Nephron progenitor cell (in vitro differentiated cells): ENCODE results near the gene TMEM267.

ENCODE experiments used
- DNase-seq: peaks from one replicate; pipeline ENCODE4 v3.0.0; 2021
- H3K27ac Mint-ChIP-seq: 2 replicates; pipeline ENCODE4 v1.8.0; 2021; ENCODE audit warnings: mild to moderate bottlenecking, moderate library complexity, mixed read lengths
- H3K27me3 Mint-ChIP-seq: 2 replicates; pipeline ENCODE4 v1.8.0; 2021; ENCODE audit warnings: mild to moderate bottlenecking, low read depth, mixed read lengths; ENCODE audit not compliant: poor library complexity
- H3K36me3 Mint-ChIP-seq: 2 replicates; pipeline ENCODE4 v1.8.0; 2021; ENCODE audit warnings: low read depth, mixed read lengths
- H3K4me1 Mint-ChIP-seq: 2 replicates; pipeline ENCODE4 v1.8.0; 2021; ENCODE audit warnings: mixed read lengths
- H3K4me3 Mint-ChIP-seq: 2 replicates; pipeline ENCODE4 v1.8.0; 2021; ENCODE audit warnings: mild to moderate bottlenecking, moderate library complexity, mixed read lengths
- H3K9me3 Mint-ChIP-seq: 2 replicates; pipeline ENCODE4 v1.8.0; 2021; ENCODE audit warnings: mild to moderate bottlenecking, moderate library complexity, mixed read lengths
- TF ChIP-seq, protein P1 (sequence below): fragments of 200-600 bp; sonication (generic); IDR thresholded peaks from 2 replicates; pipeline ENCODE4 v1.5.0; 2021; ENCODE audit warnings: antibody characterized with exemption

TMEM267 gene

DNA sequence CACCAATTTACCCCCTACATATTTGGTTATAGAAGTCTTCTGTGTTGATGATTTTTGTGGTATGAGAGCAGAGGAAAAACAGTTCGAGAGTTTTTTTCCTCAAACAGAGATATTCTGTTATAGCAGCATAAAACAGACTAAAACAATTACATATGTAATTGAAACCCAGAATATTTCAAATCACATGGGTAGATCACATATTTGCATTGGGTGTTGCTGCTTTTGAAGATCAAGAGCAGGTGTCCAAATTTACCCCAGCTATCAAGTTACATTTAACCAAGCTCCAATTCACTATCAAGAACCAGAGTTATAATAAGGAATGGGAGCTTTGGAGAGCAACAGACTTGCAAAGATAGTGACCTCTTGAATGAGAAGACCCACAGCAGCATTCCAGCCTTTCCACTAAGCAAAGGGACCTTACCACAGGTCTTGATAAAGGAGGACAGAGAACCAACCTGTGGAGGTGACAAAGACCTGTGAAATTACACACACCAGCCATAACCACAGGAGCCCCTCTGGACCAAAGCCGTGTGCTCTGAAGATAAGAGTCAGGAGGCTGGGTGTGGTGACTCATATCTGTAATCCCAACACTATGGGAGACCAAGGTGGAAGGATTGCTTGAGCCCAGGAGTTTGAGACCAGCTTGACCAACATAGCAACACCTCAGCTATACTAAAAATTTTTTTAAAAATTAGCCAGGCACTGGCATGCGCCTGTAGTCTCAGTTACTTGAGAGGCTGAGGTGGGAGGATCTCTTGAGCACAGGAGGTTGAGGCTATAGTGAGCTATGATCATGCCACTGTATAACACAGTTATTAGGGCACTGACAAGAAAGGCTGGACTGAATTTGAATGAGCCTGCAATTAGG, 67.5 kb downstream of the TMEM267 start:
- no peaks in the 10 kb centered on the region for H3K36me3 Mint-ChIP-seq
- H3K27ac Mint-ChIP-seq, result no peak overlapping the region
- H3K4me1 Mint-ChIP-seq, result peaks cover 26% of the 10 kb centered on the region
- TF ChIP-seq, protein P1, sequence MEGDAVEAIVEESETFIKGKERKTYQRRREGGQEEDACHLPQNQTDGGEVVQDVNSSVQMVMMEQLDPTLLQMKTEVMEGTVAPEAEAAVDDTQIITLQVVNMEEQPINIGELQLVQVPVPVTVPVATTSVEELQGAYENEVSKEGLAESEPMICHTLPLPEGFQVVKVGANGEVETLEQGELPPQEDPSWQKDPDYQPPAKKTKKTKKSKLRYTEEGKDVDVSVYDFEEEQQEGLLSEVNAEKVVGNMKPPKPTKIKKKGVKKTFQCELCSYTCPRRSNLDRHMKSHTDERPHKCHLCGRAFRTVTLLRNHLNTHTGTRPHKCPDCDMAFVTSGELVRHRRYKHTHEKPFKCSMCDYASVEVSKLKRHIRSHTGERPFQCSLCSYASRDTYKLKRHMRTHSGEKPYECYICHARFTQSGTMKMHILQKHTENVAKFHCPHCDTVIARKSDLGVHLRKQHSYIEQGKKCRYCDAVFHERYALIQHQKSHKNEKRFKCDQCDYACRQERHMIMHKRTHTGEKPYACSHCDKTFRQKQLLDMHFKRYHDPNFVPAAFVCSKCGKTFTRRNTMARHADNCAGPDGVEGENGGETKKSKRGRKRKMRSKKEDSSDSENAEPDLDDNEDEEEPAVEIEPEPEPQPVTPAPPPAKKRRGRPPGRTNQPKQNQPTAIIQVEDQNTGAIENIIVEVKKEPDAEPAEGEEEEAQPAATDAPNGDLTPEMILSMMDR, result no peak
- no peaks in the 10 kb centered on the region for H3K9me3 Mint-ChIP-seq
- DNase-seq, result no peak
- no peak overlapping the region for H3K4me3 Mint-ChIP-seq
- no peaks in the 10 kb centered on the region for H3K27me3 Mint-ChIP-seq

DNA sequence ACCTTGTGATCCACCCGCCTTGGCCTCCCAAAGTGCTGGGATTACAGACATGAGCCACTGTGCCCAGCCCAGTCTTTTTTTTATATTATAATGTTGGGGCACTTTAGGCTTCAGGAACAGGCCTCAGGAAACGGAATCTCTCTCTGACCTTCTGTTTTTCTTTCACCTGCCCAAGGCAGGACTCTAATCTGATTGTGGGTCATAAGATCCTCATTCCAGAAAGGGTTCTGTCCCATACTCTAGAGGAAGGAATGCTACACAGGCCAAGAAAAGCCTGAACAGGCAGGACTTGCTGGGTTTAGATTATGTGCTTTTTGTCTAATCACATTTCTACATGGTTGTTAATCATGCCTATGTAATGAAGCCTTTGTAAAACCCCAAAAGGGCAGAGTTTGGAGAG, 69.7 kb downstream of the TMEM267 start:
- no peaks in the 10 kb centered on the region for H3K9me3 Mint-ChIP-seq
- H3K27ac Mint-ChIP-seq, result no peak overlapping the region
- no peak for DNase-seq
- TF ChIP-seq, protein P1, result no peak
- no peaks in the 10 kb centered on the region for H3K27me3 Mint-ChIP-seq
- no peaks in the 10 kb centered on the region for H3K36me3 Mint-ChIP-seq
- no peak overlapping the region for H3K4me3 Mint-ChIP-seq
- H3K4me1 Mint-ChIP-seq, result peaks cover 16% of the 10 kb centered on the region

DNA sequence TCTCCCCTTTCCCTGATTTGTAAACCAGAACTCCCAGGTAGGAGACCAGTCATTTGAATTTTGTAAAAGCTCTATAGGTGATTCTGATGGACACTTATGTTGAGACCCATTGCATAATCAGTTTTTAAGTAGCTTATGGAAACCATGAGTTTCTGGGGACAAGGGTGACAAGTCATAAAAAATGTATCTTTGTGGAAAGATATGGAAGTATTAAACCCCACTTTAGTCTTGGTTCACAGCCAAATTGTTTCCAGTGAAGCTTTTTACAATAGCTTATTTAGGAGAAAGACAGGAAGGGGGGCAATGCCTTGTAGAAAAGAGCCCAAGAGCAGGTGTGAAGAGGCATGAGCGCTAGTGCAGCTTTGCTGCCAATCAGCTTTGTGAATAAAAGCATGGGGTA, 71.0 kb downstream of the TMEM267 start:
- Mint-ChIP-seq H3K27me3 (no peaks in the 10 kb centered on the region), H3K27ac (no peak overlapping the region), H3K4me1 (peaks cover 9% of the 10 kb centered on the region), H3K9me3 (no peaks in the 10 kb centered on the region), H3K36me3 (no peaks in the 10 kb centered on the region), H3K4me3 (no peak overlapping the region)
- no peak for DNase-seq
- TF ChIP-seq, protein P1, result no peak

DNA sequence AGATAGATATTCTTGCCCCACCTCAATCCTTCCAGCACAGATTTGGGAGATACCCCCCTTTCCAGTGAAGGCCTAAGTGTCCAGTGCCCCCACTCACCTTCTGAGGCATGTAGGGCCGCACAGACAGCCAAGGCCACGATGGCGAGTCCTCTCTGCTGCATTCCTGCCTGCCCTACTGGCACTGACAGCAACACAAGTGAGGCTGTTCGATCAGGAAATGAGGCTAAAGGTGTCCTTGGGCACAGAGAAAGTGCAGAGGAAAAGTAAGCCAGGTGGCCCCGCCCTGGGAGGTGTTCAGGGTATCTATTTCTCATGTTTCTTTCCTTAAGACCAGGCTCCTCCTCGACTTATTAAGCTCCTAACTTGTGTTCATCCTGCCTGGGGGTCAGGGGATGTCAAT, 71.5 kb downstream of the TMEM267 start, which contains the start of gene CCL28:
Gene CCL28, minus strand, starts transcription at position 236 of the 400 bp plus-strand sequence. Its CDS starts 75 bp downstream, at position 161.
- no peaks in the 10 kb centered on the region for H3K27me3 Mint-ChIP-seq
- peaks cover 6% of the 10 kb centered on the region for H3K4me1 Mint-ChIP-seq
- peaks cover under 1% of the 10 kb centered on the region for H3K9me3 Mint-ChIP-seq
- no peak within 1 kb of the TSS for H3K4me3 Mint-ChIP-seq
- H3K27ac Mint-ChIP-seq, result no peak within 1 kb of the TSS
- H3K36me3 Mint-ChIP-seq, result no peaks in the 10 kb centered on the region
- DNase-seq, result no peak
- TF ChIP-seq, protein P1, result no peak

DNA sequence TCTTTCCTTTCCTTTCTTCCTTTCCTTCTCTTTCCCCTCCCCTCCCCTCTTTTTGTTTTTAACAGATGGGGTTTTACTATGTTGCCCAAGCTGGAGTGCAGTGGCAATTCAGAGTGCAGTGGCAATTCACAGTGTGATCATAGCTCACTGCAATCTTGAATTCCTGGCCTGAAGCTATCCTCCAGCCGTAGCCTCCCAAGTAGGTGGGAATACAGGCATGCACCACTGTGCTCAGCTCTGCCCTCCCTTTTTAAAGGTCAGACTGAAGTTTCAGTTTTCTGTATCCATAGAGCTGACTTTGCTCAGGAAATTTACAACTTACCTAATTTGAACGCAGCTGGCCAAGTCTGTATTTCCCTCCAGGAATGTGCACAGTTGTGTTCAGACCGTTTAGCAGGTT, 72.2 kb downstream of the TMEM267 start:
- TF ChIP-seq, protein P1, result no peak
- no peak overlapping the region for H3K27ac Mint-ChIP-seq
- H3K9me3 Mint-ChIP-seq, result peaks cover 7% of the 10 kb centered on the region
- H3K4me1 Mint-ChIP-seq, result no peaks in the 10 kb centered on the region
- H3K4me3 Mint-ChIP-seq, result no peak overlapping the region
- no peak for DNase-seq
- H3K27me3 Mint-ChIP-seq, result no peaks in the 10 kb centered on the region
- H3K36me3 Mint-ChIP-seq, result no peaks in the 10 kb centered on the region

DNA sequence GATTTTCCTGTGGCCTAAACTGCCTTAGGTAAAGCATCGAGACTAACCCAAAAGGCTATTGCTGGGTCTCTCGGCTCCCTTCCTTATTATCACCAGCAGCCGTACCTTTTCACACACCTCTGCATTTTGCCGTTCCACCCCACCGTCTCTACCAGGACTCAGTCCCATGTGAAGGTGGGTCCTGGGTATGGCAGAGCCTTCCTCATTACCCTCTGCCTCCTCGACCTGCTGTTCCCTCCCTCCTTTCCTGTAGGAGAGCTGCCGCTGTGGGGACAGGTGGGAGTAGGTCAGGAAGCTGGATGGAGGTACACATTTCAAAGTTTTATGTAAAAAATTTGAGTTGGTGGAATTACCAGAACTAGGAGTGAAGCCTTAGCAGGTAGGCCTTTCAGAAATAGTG, 73.3 kb downstream of the TMEM267 start:
- Mint-ChIP-seq H3K36me3 (no peaks in the 10 kb centered on the region), H3K9me3 (peaks cover 7% of the 10 kb centered on the region), H3K27me3 (no peaks in the 10 kb centered on the region), H3K4me1 (no peaks in the 10 kb centered on the region), H3K4me3 (no peak overlapping the region), H3K27ac (no peak overlapping the region)
- TF ChIP-seq, protein P1, result no peak
- no peak for DNase-seq
